ENCODE results near the gene MRC1. TPM values are rescaled to one million over a fixed set of nuclear protein-coding genes. Genes with fewer than 3 reads are reported as not detected.

MRC1 gene
- total and polyA plus RNA-seq, 2 of the 8 experiments (the other 6 are each of a cell fraction or from before 2014, with no cell fraction given), result 0.03 to 0.06 TPM

- H2BK120ac ChIP-seq (replicated peaks; ENCODE audit: low read depth, low read length), result no peak overlapping the region
- WGBS, 2 experiments (ENCODE audit: extremely low coverage in 1 of 2, insufficient coverage in 1 of 2, insufficient read length in 1 of 2, insufficient replicate concordance in 2 of 2, low coverage in 1 of 2, low lambda C conversion rate in 2 of 2, missing lambda C conversion rate in 1 of 2), result 90% methylated on average over 6 of the region's 6 CpGs; no CpG with 5 or more reads in 1 of the 2 experiments
- TF ChIP-seq RFX5 (IDR thresholded peaks at IDR 0.05; ENCODE audit: borderline replicate concordance, low read depth, low read length) (no peak), YY1 (IDR thresholded peaks at IDR 0.05; ENCODE audit: low read depth, low read length) (no peak), USF2 (IDR thresholded peaks at IDR 0.05; ENCODE audit: low read length) (no peak), POU5F1 (IDR thresholded peaks at IDR 0.05; ENCODE audit: low read depth, low read length) (no peak), BCL11A (IDR thresholded peaks at IDR 0.05; ENCODE audit: low read depth in 2 of 2, low read length in 2 of 2) (no peak), EGR1 (IDR thresholded peaks at IDR 0.05; ENCODE audit: borderline replicate concordance, low read depth, low read length) (no peak), FOSL1 (IDR thresholded peaks at IDR 0.05; ENCODE audit: insufficient read depth, low read depth, low read length) (no peak), NANOG (IDR thresholded peaks at IDR 0.05; ENCODE audit: insufficient read depth, low read depth, low read length, poor library complexity, severe bottlenecking) (no peak), PHF8 (conservative IDR thresholded peaks at IDR 0.05; ENCODE audit: low read depth, low read length) (no peak), JUN (IDR thresholded peaks at IDR 0.05; ENCODE audit: low read depth, low read length) (no peak), SP1 (IDR thresholded peaks at IDR 0.05; ENCODE audit: low read depth, low read length) (no peak)
- H3K14ac ChIP-seq (ENCODE audit: insufficient read length), result no peak overlapping the region
- H3K56ac ChIP-seq (replicated peaks; ENCODE audit: insufficient read length, low read depth, low read length), result no peak overlapping the region
- H3K36me3 ChIP-seq (ENCODE audit: control insufficient read depth in 2 of 4, insufficient read depth in 4 of 4, low read length in 3 of 4), result no peaks in the 10 kb centered on the region
- no peak overlapping the region for H3K4me2 ChIP-seq (ENCODE audit: insufficient read depth in 1 of 2, low read depth in 2 of 2, low read length in 2 of 2)
- no peaks in the 10 kb centered on the region for H3K79me1 ChIP-seq (ENCODE audit: low read depth, low read length)
- no peak overlapping the region for H3K4ac ChIP-seq (replicated peaks; ENCODE audit: insufficient read length, low read depth, low read length)
- no peak for FAIRE-seq
- peaks cover 4% of the 10 kb centered on the region in 2 experiments; a peak in 2 of 4 replicates for H3K9me3 ChIP-seq (ENCODE audit: insufficient read depth in 2 of 2, low read depth in 1 of 2, low read length in 1 of 2)
- no peak overlapping the region for H4K5ac ChIP-seq (ENCODE audit: insufficient read length, low read depth, low read length)
- H2BK15ac ChIP-seq (ENCODE audit: low read length), result no peak overlapping the region
- H2BK5ac ChIP-seq (ENCODE audit: low read depth, low read length), result no peak overlapping the region
- H3K23me2 ChIP-seq (ENCODE audit: low read depth, low read length), result no peaks in the 10 kb centered on the region
- no peak overlapping the region; a peak in 1 of 7 replicates for H3K9ac ChIP-seq (replicated peaks in 1 of 4; ENCODE audit: extremely low read depth in 1 of 4, low read depth in 3 of 4, low read length in 3 of 4)
- H4K20me1 ChIP-seq (replicated peaks in 1 of 2; ENCODE audit: control insufficient read depth in 1 of 2, insufficient read depth in 2 of 2, low read length in 2 of 2), result no peaks in the 10 kb centered on the region
- H3K18ac ChIP-seq (ENCODE audit: extremely low read depth, low read length), result no peak overlapping the region
- no peak overlapping the region for H2AFZ ChIP-seq (ENCODE audit: low read length)
- CTCF ChIA-PET (ENCODE audit: partially characterized antibody), result no interaction called here
- H2BK20ac ChIP-seq (ENCODE audit: low read length), result no peak overlapping the region
- DNase-seq (ENCODE audit: low read depth in 1 of 2, low spot score in 2 of 2), result no peak
- H3K4me1 ChIP-seq (replicated peaks in 1 of 4; ENCODE audit: control insufficient read depth in 3 of 4, insufficient read depth in 4 of 4, low read length in 3 of 4), result no peaks in the 10 kb centered on the region
- POLR2A ChIA-PET (ENCODE audit: partially characterized antibody), result no interaction called here
- H3K23ac ChIP-seq (ENCODE audit: insufficient read length), result no peak overlapping the region
- no peaks in the 10 kb centered on the region for H3K79me2 ChIP-seq (ENCODE audit: control insufficient read depth in 1 of 2, insufficient read depth in 2 of 2, low read length in 2 of 2)
- H4K8ac ChIP-seq (ENCODE audit: extremely low read depth, insufficient read depth, low read length), result no peak overlapping the region
- no peak overlapping the region for H3K27ac ChIP-seq (ENCODE audit: low read depth, low read length)
- no peak overlapping the region for H2BK12ac ChIP-seq (ENCODE audit: low read depth, low read length)
- no peak overlapping the region for H2AK5ac ChIP-seq (ENCODE audit: low read depth, low read length)
- peak overlapping the region; percentile 54 for H4K91ac ChIP-seq (replicated peaks; ENCODE audit: insufficient read length, low read length)
- no peak overlapping the region for H3K4me3 ChIP-seq (ENCODE audit: extremely low read depth in 1 of 4, insufficient read depth in 2 of 4, low read depth in 3 of 4, low read length in 4 of 4)
- no peaks in the 10 kb centered on the region for H3K27me3 ChIP-seq (replicated peaks in 1 of 4; ENCODE audit: control insufficient read depth in 3 of 4, extremely low read depth in 1 of 4, insufficient read depth in 3 of 4, low read length in 3 of 4)
Measured at GRCh38 chr10:17793823-17794644, 15.1 kb upstream of the MRC1 start.
